ENCODE measurements around the gene GDPD4.

- TF ChIP-seq, protein P1, sequence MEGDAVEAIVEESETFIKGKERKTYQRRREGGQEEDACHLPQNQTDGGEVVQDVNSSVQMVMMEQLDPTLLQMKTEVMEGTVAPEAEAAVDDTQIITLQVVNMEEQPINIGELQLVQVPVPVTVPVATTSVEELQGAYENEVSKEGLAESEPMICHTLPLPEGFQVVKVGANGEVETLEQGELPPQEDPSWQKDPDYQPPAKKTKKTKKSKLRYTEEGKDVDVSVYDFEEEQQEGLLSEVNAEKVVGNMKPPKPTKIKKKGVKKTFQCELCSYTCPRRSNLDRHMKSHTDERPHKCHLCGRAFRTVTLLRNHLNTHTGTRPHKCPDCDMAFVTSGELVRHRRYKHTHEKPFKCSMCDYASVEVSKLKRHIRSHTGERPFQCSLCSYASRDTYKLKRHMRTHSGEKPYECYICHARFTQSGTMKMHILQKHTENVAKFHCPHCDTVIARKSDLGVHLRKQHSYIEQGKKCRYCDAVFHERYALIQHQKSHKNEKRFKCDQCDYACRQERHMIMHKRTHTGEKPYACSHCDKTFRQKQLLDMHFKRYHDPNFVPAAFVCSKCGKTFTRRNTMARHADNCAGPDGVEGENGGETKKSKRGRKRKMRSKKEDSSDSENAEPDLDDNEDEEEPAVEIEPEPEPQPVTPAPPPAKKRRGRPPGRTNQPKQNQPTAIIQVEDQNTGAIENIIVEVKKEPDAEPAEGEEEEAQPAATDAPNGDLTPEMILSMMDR (IDR thresholded peaks at IDR 0.05) = no peak
- TF ChIP-seq POLR2AphosphoS5 (IDR thresholded peaks at IDR 0.05) (no peak), EP300 (IDR thresholded peaks at IDR 0.05) (no peak), POLR2A (IDR thresholded peaks at IDR 0.05) (no peak)
Observed at GRCh38 chr11:77172666-77172982, 128.9 kb downstream of the GDPD4 start.

Measured in upper lobe of left lung (tissue), 4 donors.